ENCODE data around the gene CTNS. TPM values are rescaled to one million over a fixed set of nuclear protein-coding genes. Genes with fewer than 3 reads are reported as not detected.
A peak's percentile ranks its signal among the peaks of the same experiment; 100 is the strongest.

CTNS gene
- total RNA-seq, 2 experiments from 2014 or later, result 3.3 to 4.9 TPM

GRCh38 chr17:3665834-3666233 is 29.3 kb downstream of the CTNS start:
- peaks cover 5% of the 10 kb centered on the region for H3K36me3 ChIP-seq (ENCODE audit: insufficient read depth, low read length)
- H3K4me1 Mint-ChIP-seq (ENCODE audit: low read depth), result peaks cover 13% of the 10 kb centered on the region
- no peak for ATAC-seq (ENCODE audit: poor library complexity)
- H3K9me3 Mint-ChIP-seq, result no peaks in the 10 kb centered on the region
- ChIA-PET POLR2A (no interaction called here), CTCF (no interaction called here)
- no peak for DNase-seq
- peak overlapping the region; percentile 71 for H3K4me3 Mint-ChIP-seq
- TF ChIP-seq, protein P1, sequence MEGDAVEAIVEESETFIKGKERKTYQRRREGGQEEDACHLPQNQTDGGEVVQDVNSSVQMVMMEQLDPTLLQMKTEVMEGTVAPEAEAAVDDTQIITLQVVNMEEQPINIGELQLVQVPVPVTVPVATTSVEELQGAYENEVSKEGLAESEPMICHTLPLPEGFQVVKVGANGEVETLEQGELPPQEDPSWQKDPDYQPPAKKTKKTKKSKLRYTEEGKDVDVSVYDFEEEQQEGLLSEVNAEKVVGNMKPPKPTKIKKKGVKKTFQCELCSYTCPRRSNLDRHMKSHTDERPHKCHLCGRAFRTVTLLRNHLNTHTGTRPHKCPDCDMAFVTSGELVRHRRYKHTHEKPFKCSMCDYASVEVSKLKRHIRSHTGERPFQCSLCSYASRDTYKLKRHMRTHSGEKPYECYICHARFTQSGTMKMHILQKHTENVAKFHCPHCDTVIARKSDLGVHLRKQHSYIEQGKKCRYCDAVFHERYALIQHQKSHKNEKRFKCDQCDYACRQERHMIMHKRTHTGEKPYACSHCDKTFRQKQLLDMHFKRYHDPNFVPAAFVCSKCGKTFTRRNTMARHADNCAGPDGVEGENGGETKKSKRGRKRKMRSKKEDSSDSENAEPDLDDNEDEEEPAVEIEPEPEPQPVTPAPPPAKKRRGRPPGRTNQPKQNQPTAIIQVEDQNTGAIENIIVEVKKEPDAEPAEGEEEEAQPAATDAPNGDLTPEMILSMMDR (IDR thresholded peaks at IDR 0.05), result no peak
- H3K9me3 ChIP-seq (ENCODE audit: control insufficient read depth in 1 of 2, insufficient read depth in 1 of 2, low read length in 2 of 2), result no peaks in the 10 kb centered on the region
- H3K36me3 Mint-ChIP-seq (ENCODE audit: low read depth), result no peaks in the 10 kb centered on the region
- peaks cover 25% of the 10 kb centered on the region for H3K4me1 ChIP-seq (ENCODE audit: insufficient read depth, low read length)
- H3K27me3 ChIP-seq (ENCODE audit: control insufficient read depth in 1 of 2, insufficient read depth in 2 of 2, low read length in 2 of 2), result no peaks in the 10 kb centered on the region
- no peaks in the 10 kb centered on the region for H3K27me3 Mint-ChIP-seq
- H3K27ac ChIP-seq (ENCODE audit: low read depth in 1 of 2, low read length in 2 of 2), result no peak overlapping the region
- H3K27ac Mint-ChIP-seq, result no peak overlapping the region
- H3K4me3 ChIP-seq (ENCODE audit: low read length), result no peak overlapping the region
- intact Hi-C loops (cut with DNase I, micrococcal nuclease), result loop anchor here in 1 of 2 experiments (5.0 kb wide), 1 partner anchor 181 kb away; the partner anchor contains the start of gene NCBP3

GRCh38 chr17:3666516-3666915 is 30.0 kb downstream of the CTNS start:
- Mint-ChIP-seq H3K9me3 (no peaks in the 10 kb centered on the region), H3K4me1 (ENCODE audit: low read depth) (peaks cover 13% of the 10 kb centered on the region), H3K36me3 (ENCODE audit: low read depth) (peaks cover 2% of the 10 kb centered on the region), H3K27me3 (no peaks in the 10 kb centered on the region), H3K27ac (no peak overlapping the region), H3K4me3 (peak overlapping the region; percentile 46)
- Histone ChIP-seq H3K9me3 (ENCODE audit: control insufficient read depth in 1 of 2, insufficient read depth in 1 of 2, low read length in 2 of 2) (no peaks in the 10 kb centered on the region), H3K4me1 (ENCODE audit: insufficient read depth, low read length) (peaks cover 25% of the 10 kb centered on the region), H3K4me3 (ENCODE audit: low read length) (no peak overlapping the region), H3K36me3 (ENCODE audit: insufficient read depth, low read length) (peaks cover 4% of the 10 kb centered on the region), H3K27ac (ENCODE audit: low read depth in 1 of 2, low read length in 2 of 2) (no peak overlapping the region), H3K27me3 (ENCODE audit: control insufficient read depth in 1 of 2, insufficient read depth in 2 of 2, low read length in 2 of 2) (no peaks in the 10 kb centered on the region)
- ATAC-seq (ENCODE audit: poor library complexity) (no peak), DNase-seq (peak in 1 of 14 experiments; percentile 24)
- TF ChIP-seq, protein P1 (IDR thresholded peaks at IDR 0.05), result no peak
- POLR2A ChIA-PET, result interaction anchor here (1.5 kb wide), 1 partner anchor 30 kb away, joined by 5 read pairs; the partner anchor contains the start of genes CTNS and SHPK
- CTCF ChIA-PET, result no interaction called here
- intact Hi-C loops (cut with DNase I, micrococcal nuclease), result loop anchor here in 1 of 2 experiments (5.0 kb wide), 1 partner anchor 181 kb away; the partner anchor contains the start of gene NCBP3

DNA sequence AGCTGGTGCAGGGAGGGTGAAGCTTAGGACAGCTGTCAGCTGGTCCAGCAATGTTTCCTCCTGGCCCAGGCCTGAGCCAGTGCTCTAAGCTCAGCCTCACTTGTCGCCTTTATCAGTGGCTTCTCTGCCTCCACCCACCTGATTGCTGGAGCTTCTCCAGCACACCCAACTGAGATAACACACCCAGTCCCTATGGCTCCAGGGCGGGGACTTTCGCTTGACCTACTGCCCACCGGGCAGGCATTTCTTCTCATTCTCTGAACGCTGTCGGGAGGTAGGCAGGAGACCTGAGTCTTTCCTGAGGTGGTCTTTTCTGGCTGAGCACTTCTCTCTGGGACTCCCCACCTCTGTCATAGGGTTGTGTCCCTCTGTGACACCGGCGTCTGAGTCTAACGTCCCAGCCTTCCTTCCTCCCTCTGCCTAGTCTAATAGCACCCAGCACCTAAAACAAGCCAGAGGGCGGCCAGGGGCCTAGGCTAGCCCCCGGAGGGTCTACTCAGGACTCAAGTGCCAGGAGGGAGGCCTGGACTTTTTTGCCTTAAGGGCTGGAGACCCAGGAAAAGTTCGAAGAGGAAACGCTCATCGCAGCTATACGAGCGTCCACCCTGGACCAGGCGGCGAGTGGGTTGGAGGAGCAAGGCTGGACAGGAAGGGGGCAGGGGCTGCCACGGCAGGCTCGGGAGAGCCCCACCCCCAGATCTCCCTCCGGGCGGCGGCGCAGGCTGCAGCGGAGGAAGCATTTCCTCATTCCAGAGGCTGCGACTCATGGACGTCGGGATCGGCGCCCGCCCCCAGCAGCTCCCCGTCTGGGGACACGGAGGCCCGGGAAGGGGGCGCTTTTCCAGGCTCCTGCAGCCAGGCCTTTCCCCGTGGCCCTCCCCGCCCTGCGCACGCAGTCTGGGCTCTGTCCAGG is 31.1 kb downstream of the CTNS start:
- POLR2A ChIA-PET, result interaction anchor here (1.5 kb wide), 1 partner anchor 31 kb away, joined by 5 read pairs; the partner anchor contains the start of genes CTNS and SHPK

More for the DNA sequence above, 31.1 kb downstream of the CTNS start:
- H3K36me3 ChIP-seq (ENCODE audit: insufficient read depth, low read length), result peaks cover 6% of the 10 kb centered on the region
- TF ChIP-seq, protein P1 (IDR thresholded peaks at IDR 0.05), result no peak
- H3K9me3 ChIP-seq (ENCODE audit: control insufficient read depth in 1 of 2, insufficient read depth in 1 of 2, low read length in 2 of 2), result no peaks in the 10 kb centered on the region
- no peaks in the 10 kb centered on the region for H3K27me3 Mint-ChIP-seq
- H3K36me3 Mint-ChIP-seq (ENCODE audit: low read depth), result peaks cover 5% of the 10 kb centered on the region
- peak overlapping the region; percentile 53 for H3K27ac Mint-ChIP-seq
- ATAC-seq (ENCODE audit: poor library complexity), result peak; percentile 5
- CTCF ChIA-PET, result interaction anchor here (1.6 kb wide), 1 partner anchor 15 kb away, joined by 3 read pairs; no protein-coding TSS in a partner anchor
- peak overlapping the region; percentile 100 for H3K4me3 ChIP-seq (ENCODE audit: low read length)
- intact Hi-C loops (cut with DNase I, micrococcal nuclease), result loop anchor here (1.0 to 5.0 kb wide), 4 partner anchors 30 to 180 kb away; partner anchors contain the start of genes CTNS (in 1 of the 2), HASPIN (in 1 of the 2), NCBP3 (in 1 of the 2) and SHPK (in 1 of the 2)
- peaks cover 13% of the 10 kb centered on the region for H3K4me1 Mint-ChIP-seq (ENCODE audit: low read depth)
- H3K9me3 Mint-ChIP-seq, result no peaks in the 10 kb centered on the region
- peaks cover 25% of the 10 kb centered on the region for H3K4me1 ChIP-seq (ENCODE audit: insufficient read depth, low read length)
- H3K27ac ChIP-seq (ENCODE audit: low read depth in 1 of 2, low read length in 2 of 2), result no peak overlapping the region
- H3K27me3 ChIP-seq (ENCODE audit: control insufficient read depth in 1 of 2, insufficient read depth in 2 of 2, low read length in 2 of 2), result no peaks in the 10 kb centered on the region
- DNase-seq, result peak in 4 of 14 experiments; percentile 13 to 44 (median 22)
- peak overlapping the region; percentile 85 for H3K4me3 Mint-ChIP-seq
